GM18508 (cell line): ENCODE data around the gene SLC5A8.
"Not testable (repeated sequence)": the region's sequence is repeated elsewhere in the genome, so short reads cannot be mapped to it uniquely, and the experiment has no call there.

Experiments
- ATAC-seq: cut with Tn5 transposase; IDR thresholded peaks from one replicate; pipeline ENCODE4 v1.9.1; 2021; ENCODE audit warnings: moderate number of reproducible peaks; ENCODE audit not compliant: insufficient read depth, unreplicated experiment

Gene SLC5A8

DNA sequence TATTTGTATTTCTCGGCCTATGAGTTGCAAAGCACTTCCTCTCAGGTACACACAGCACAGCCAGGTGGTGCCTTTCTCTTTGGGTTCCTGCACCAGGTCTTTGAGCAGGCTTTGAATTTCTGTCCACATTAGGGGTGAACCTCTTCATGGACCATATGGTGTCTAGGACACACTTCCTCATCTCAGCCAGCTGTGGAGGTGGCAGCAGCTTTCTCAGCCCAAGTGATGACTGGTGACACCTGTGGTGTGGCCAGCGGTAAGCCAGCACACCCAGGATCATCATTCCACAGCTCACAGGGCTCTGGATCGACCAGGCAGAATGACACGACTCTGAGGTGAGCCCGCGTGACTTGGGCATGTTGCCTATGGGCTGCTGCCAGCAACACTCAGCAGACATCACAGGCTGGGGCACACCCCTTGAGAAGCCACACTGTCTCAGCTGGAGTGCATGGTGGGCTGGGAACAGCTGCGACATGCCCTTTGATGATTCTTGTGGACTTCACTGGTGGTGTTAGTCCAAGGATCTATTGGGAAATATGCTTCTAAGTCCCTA is 36.8 kb downstream of the SLC5A8 start:
- ATAC-seq, result no peak

DNA sequence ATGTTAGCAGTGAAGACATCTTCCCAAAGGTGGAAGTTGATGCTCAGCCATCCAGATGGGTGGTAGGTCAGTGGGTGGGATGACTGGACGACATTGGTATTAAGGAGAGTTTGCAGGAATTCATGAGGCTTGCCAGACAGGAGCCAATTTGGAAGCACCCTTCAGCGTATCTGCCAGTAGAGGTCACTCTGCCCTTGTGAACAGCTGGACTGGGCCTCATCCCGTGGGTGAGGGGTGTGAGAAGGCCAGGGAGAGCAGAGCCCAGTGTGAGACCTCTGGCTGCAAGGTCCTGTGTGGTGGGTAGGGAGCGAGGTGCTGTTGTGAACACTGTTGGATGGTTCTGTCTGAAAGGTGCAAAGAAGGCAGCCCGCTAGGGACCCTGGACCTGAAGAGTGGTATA is 37.7 kb downstream of the SLC5A8 start:
- ATAC-seq, result no peak

DNA sequence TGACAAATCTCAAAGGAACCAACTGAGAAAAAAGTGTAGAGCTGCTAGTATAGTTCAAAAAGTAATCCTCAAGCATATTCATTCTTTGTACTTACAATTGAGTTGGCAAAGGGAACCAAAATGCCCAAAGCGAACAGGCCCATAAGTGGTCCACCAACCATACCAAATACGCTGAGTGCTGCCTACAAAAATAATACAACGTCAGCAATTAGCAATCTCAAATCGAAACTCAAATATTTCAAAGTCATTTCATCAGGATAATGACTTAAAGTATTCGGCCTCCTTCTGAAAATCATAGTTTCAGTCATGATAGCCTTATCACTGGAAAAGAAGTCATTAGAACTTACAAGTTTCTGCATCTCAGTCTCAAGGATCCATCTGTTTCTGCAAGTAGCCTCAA is 42.0 kb downstream of the SLC5A8 start:
- ATAC-seq, result no peak

DNA sequence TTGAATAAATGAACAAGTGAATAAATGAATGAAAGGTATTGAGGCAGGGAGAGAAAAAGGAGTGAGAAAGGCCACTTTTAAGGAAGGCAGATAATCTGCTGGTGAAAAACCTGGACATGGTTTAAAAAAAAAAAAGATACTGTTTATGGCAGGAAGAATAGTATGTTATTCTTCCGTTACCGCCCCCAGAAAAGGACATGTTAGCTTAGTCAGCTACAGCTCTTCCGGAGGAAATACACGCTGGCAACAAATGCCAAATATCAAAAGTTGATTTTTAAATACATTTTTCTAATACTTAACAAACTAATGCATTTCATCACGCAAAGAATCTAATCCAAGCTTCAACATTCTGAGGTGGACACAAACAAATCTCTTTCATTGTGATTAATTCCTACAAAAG is 43.2 kb downstream of the SLC5A8 start:
- ATAC-seq, result no peak

- no peak for ATAC-seq
Observed at GRCh38 chr12:101165319-101165718, 44.7 kb downstream of the SLC5A8 start.

DNA sequence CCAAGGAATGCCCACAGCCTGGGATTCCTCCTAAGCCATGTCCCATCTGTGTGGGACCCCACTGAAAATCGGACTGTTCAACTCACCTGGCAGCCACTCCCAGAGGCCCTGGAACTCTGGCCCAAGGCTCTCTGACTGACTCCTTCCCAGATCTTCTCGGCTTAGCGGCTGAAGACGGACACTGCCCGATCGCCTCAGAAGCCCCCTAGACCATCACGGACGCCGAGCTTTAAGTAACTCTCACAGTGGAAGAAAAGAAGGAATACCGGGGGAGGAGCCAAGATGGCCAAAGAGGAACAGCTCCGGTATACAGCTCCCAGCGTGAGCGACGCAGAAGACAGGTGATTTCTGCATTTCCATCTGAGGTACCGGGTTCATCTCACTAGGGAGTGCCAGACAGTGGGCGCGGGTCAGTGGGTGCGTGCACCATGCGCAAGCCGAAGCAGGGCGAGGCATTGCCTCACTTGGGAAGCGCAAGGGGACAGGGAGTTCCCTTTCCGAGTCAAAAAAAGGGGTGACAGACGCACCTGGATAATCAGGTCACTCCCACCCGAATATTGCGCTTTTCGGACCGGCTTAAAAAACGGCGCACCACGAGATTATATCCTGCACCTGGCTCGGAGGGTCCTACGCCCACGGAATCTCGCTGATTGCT is 64.1 kb downstream of the SLC5A8 start:
- ATAC-seq, result not testable (repeated sequence)

- no peak for ATAC-seq
Observed at GRCh38 chr12:101127521-101128219, 82.4 kb downstream of the SLC5A8 start.

DNA sequence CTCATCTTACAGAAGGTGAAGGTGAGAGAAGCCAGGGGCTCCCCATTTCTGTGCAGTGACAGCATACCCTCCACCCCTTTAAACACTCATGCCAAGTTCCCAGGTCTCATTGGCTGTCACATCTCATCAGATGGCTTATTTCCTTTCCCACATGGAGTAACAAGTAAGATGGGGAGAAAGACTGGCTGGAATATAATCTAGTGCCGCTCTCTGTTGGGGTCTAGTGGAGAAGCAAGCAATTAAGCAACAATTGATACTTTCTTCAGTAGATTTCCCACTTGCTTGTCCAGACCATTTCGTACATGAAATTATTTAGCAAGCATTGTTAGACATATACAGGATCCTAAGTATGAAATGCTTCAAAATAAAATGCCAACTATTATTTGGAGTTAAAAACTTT is 92.2 kb downstream of the SLC5A8 start:
- ATAC-seq, result no peak

GRCh38 chr12:101116911-101117310 is 93.1 kb downstream of the SLC5A8 start:
- ATAC-seq, result no peak

- no peak for ATAC-seq
Observed at GRCh38 chr12:101115326-101115725, 94.7 kb downstream of the SLC5A8 start.

DNA sequence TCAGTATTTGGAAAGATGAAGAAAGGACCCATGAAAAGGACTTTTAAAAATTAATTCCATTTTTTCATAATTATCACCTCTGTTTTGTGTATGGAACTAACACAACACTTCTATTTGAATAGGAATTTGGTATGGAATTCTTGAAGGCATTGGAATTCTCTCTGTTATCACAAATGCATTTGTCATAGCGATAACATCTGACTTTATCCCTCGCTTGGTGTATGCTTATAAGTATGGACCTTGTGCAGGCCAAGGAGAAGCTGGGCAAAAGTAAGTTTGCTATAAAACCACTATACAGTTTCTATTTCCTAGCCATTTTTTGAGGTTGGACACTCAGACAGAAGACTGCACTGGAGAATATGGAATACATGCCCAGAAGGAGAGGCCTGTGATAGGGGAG is 98.6 kb downstream of the SLC5A8 start:
- no peak for ATAC-seq

DNA sequence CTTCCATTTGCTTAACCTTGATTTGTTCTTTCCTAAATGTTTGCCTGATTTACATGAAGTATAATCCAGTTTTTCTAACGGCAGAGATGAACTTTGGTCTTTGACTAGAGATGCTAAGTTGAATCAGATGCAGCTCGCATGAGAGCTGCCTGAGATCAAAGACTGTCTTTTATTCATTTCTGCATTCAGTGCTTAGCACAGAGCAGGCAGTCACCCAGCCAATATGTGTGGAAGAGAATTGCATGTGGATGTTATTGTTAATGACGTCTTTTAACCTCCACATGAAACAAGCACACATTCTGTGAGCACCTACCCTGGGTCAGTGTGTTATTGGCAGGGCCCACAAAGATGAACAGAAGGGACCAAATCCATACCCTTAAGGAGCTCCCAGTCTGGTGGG is 99.2 kb downstream of the SLC5A8 start:
- ATAC-seq, result no peak

GRCh38 chr12:101108130-101108529 is 101.9 kb downstream of the SLC5A8 start:
- ATAC-seq, result no peak

GRCh38 chr12:101107032-101107763 is 102.8 kb downstream of the SLC5A8 start:
- no peak for ATAC-seq
